K562 (cell line): ENCODE data around the gene HNRNPK. TPM values are rescaled to one million over a fixed set of nuclear protein-coding genes. Genes with fewer than 3 reads are reported as not detected.
A peak's percentile ranks its signal among the peaks of the same experiment; 100 is the strongest.

Experiments used
- ATF1 ChIP-seq, 2 experiments: fragments of 450-650 bp in 1 of 2; IDR thresholded peaks; 2 replicates each; pipeline ENCODE4 v1.6.1; 2016; ENCODE audit warnings: missing compliant biosample characterization in 1 of 2, missing genetic modification characterization in 1 of 2
- E2F1 ChIP-seq: sonication (generic); formaldehyde crosslinking; IDR thresholded peaks from 2 replicates; pipeline ENCODE4 v1.8.1; 2023; ENCODE audit warnings: mild to moderate bottlenecking, missing genetic modification reagents, moderate library complexity
- ELF4 ChIP-seq: fragments of 450-650 bp; formaldehyde crosslinking; IDR thresholded peaks from 2 replicates; pipeline ENCODE4 v1.4.0; 2022; ENCODE audit warnings: missing genetic modification characterization
- GTF2A2 ChIP-seq: IDR thresholded peaks from 2 replicates; pipeline ENCODE4 v1.6.1; 2016; ENCODE audit warnings: mild to moderate bottlenecking, missing genetic modification characterization, missing compliant biosample characterization
- JUNB ChIP-seq: fragments of 450-650 bp; formaldehyde crosslinking; conservative IDR thresholded peaks from 2 replicates; pipeline ENCODE4 v1.4.0; 2020; ENCODE audit warnings: mild to moderate bottlenecking
- JUND ChIP-seq, 2 experiments: IDR thresholded peaks; 2 replicates in 1 of 2; 3 replicates in 1 of 2; pipeline ENCODE4 v1.6.1; 2011; ENCODE audit warnings: borderline replicate concordance in 2 of 2, low read depth in 2 of 2, low read length in 2 of 2, improper control_type of control experiment in 1 of 2, missing biosample characterization in 1 of 2, missing genetic modification characterization in 1 of 2, missing genetic modification reagents in 1 of 2
- SAFB2 ChIP-seq: fragments of 200-400 bp; formaldehyde crosslinking; IDR thresholded peaks from 2 replicates; pipeline ENCODE4 v1.6.1; 2018; ENCODE audit warnings: borderline replicate concordance, low read length, low read depth, moderate library complexity; ENCODE audit not compliant: severe bottlenecking
- SREBF1 ChIP-seq: fragments of 150-350 bp; IDR thresholded peaks from 2 replicates; pipeline ENCODE4 v1.6.1; 2014; ENCODE audit warnings: antibody characterized with exemption, low read depth, low read length, borderline replicate concordance
- ZBTB1 ChIP-seq: sonication (generic); formaldehyde crosslinking; IDR thresholded peaks from 2 replicates; pipeline ENCODE4 v1.8.1; 2023; ENCODE audit warnings: missing genetic modification reagents, low read depth, mild to moderate bottlenecking, borderline replicate concordance
- ZBTB7A ChIP-seq: IDR thresholded peaks from 2 replicates; pipeline ENCODE4 v1.6.1; 2011; ENCODE audit warnings: low read depth, mild to moderate bottlenecking, low read length, moderate library complexity, borderline replicate concordance; ENCODE audit not compliant: control insufficient read depth
- ZNF408 ChIP-seq: fragments of 250-450 bp; sonication (Bioruptor Pico); IDR thresholded peaks from 2 replicates; pipeline ENCODE4 v1.4.0; 2020; ENCODE audit warnings: low read depth, mild to moderate bottlenecking, moderate library complexity
- ZNF592 ChIP-seq: fragments of 450-650 bp; IDR thresholded peaks from 2 replicates; pipeline ENCODE4 v1.6.1; 2017; ENCODE audit warnings: antibody characterized with exemption, mild to moderate bottlenecking
- polyA plus RNA-seq, 8 experiments: library from polyadenylated mRNA; depleted of rRNA in 4 of 8; stranded (reverse) in 5 of 8; unstranded in 3 of 8; fragments of >200 nt; fragmentation: Nextera tagmentation in 2 of 8; fragmentation: Illumina TruSeq in 1 of 8; extraction: Ambion mirVana in 2 of 8; extraction: Trizol in 1 of 8; gene quantifications; 2 replicates each; pipeline versions ENCODE4 v1.2.1 to v1.2.3, GENCODE V29; 2011 to 2014; ENCODE audit warnings: inconsistent platforms in 1 of 8, missing spikeins in 1 of 8
- total RNA-seq, 7 experiments: library from RNA; depleted of rRNA in 6 of 7; stranded (reverse); fragments of >200 nt in 6 of 7; fragmentation: Illumina TruSeq in 2 of 7; extraction: Trizol in 2 of 7; gene quantifications; 2 replicates each; pipeline versions ENCODE4 v1.2.1 to v1.2.3, GENCODE V29; 2011 to 2021; ENCODE audit warnings: low replicate concordance in 1 of 7
- TF ChIP-seq, protein P1 (sequence below): fragments of 450-650 bp; formaldehyde crosslinking; IDR thresholded peaks from 2 replicates; pipeline ENCODE4 v1.4.0; 2020; ENCODE audit warnings: mild to moderate bottlenecking, moderate library complexity
- TF ChIP-seq, protein P2 (sequence below): fragments of 250-450 bp; sonication (Bioruptor Pico); IDR thresholded peaks from 2 replicates; pipeline ENCODE4 v1.5.0; 2020; ENCODE audit warnings: mild to moderate bottlenecking
- TF ChIP-seq, protein P3 (sequence below): fragments of 250-450 bp; sonication (Bioruptor Pico); IDR thresholded peaks from 2 replicates; pipeline ENCODE4 v1.5.0; 2021; ENCODE audit warnings: mild to moderate bottlenecking, borderline replicate concordance

Gene HNRNPK
- total and polyA plus RNA-seq, 9 of the 15 experiments (the other 6 are each of a cell fraction or from before 2014, with no cell fraction given): 224 to 883 (median 618) TPM

DNA sequence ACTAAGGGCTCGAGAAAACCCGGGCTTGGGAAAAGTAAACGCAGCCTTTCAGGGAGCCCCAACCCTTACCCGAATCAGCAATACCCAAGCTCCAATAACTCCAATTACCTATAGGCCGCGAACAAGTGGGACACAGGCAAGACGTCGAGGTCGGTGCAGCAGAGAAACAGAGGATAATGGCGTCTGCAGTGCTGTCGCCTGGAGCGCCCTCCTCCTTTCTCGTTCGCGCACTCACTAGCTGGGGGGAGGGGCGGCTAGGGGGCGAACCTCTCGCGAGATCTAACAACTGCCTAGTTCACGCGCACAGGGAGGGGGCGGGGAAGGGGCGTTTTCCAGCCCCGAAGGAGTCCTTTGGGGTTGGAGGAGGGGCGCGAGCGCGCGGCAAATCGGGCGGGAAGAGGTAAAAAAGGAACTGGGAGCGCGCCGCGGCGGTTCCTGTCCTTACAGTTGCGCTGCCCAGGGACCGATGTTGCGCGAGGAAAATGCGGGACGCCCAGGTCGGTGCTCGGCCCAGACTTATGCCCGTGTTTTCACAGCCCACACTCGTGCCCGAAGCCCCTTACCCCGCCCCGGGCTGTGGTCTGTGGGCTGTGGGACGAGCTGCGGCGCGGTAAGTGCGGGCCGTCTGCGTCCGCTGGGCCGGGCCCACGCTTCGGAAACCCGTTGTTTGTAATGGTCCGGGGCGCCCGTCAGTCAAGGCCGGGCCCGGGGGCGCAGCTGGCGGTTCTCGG, 545 bp upstream of the HNRNPK start, which contains the start of gene RMI1 (continued):
- TF ChIP-seq ZNF592 (no peak), E2F1 (peak; percentile 94), SREBF1 (no peak), ZNF408 (no peak), GTF2A2 (tag) (no peak), ZBTB7A (peak; percentile 88), ATF1 (CRISPR knock-in tag; IDR thresholded peaks at IDR 0.05) (no peak), ATF1 (tag; IDR thresholded peaks at IDR 0.05) (peak; percentile 90), ELF4 (no peak), SAFB2 (no peak), ZBTB1 (no peak), JUNB (CRISPR knock-in tag) (no peak), JUND (IDR thresholded peaks at IDR 0.05; ENCODE audit: borderline replicate concordance, low read depth, low read length) (no peak), JUND (tag; IDR thresholded peaks at IDR 0.05; ENCODE audit: borderline replicate concordance, low read depth, low read length) (no peak)
- TF ChIP-seq, protein P1, sequence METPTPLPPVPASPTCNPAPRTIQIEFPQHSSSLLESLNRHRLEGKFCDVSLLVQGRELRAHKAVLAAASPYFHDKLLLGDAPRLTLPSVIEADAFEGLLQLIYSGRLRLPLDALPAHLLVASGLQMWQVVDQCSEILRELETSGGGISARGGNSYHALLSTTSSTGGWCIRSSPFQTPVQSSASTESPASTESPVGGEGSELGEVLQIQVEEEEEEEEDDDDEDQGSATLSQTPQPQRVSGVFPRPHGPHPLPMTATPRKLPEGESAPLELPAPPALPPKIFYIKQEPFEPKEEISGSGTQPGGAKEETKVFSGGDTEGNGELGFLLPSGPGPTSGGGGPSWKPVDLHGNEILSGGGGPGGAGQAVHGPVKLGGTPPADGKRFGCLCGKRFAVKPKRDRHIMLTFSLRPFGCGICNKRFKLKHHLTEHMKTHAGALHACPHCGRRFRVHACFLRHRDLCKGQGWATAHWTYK: no peak
- TF ChIP-seq, protein P2, sequence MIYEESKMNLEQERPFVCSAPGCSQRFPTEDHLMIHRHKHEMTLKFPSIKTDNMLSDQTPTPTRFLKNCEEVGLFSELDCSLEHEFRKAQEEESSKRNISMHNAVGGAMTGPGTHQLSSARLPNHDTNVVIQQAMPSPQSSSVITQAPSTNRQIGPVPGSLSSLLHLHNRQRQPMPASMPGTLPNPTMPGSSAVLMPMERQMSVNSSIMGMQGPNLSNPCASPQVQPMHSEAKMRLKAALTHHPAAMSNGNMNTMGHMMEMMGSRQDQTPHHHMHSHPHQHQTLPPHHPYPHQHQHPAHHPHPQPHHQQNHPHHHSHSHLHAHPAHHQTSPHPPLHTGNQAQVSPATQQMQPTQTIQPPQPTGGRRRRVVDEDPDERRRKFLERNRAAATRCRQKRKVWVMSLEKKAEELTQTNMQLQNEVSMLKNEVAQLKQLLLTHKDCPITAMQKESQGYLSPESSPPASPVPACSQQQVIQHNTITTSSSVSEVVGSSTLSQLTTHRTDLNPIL: no peak
- TF ChIP-seq, protein P3, sequence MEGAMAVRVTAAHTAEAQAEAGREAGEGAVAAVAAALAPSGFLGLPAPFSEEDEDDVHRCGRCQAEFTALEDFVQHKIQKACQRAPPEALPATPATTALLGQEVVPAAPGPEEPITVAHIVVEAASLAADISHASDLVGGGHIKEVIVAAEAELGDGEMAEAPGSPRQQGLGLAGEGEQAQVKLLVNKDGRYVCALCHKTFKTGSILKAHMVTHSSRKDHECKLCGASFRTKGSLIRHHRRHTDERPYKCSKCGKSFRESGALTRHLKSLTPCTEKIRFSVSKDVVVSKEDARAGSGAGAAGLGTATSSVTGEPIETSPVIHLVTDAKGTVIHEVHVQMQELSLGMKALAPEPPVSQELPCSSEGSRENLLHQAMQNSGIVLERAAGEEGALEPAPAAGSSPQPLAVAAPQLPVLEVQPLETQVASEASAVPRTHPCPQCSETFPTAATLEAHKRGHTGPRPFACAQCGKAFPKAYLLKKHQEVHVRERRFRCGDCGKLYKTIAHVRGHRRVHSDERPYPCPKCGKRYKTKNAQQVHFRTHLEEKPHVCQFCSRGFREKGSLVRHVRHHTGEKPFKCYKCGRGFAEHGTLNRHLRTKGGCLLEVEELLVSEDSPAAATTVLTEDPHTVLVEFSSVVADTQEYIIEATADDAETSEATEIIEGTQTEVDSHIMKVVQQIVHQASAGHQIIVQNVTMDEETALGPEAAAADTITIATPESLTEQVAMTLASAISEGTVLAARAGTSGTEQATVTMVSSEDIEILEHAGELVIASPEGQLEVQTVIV (CRISPR knock-in tag): no peak
